Muscle layer of colon (tissue), 2 donors: ENCODE results near the gene YWHAQ.

ENCODE experiments used
- H3K27ac ChIP-seq: one replicate; pipeline ENCODE4 v1.7.0; 2013; ENCODE audit warnings: low read depth, mild to moderate bottlenecking, low read length, moderate library complexity
- H3K27me3 ChIP-seq, 2 donors: one replicate each; pipeline ENCODE4 v1.7.0; 2013; ENCODE audit warnings: low read length in 2 of 2, mild to moderate bottlenecking in 2 of 2; ENCODE audit not compliant: insufficient read depth in 2 of 2, control insufficient read depth in 1 of 2
- H3K36me3 ChIP-seq: one replicate; pipeline ENCODE4 v1.7.0; 2013; ENCODE audit warnings: mild to moderate bottlenecking, low read length; ENCODE audit not compliant: insufficient read depth
- H3K4me1 ChIP-seq: one replicate; pipeline ENCODE4 v1.7.0; 2013; ENCODE audit warnings: mild to moderate bottlenecking, low read length; ENCODE audit not compliant: insufficient read depth
- H3K4me3 ChIP-seq, 2 donors: one replicate each; pipeline ENCODE4 v1.7.0; 2013; ENCODE audit warnings: low read length in 2 of 2, low read depth in 1 of 2, mild to moderate bottlenecking in 1 of 2, moderate library complexity in 1 of 2
- H3K9ac ChIP-seq: one replicate; pipeline ENCODE4 v1.7.0; 2013; ENCODE audit warnings: low read length
- H3K9me3 ChIP-seq: one replicate; pipeline ENCODE4 v1.7.0; 2013; ENCODE audit warnings: mild to moderate bottlenecking, low read length
- donor health status: abdominal sarcoma.
- donor health status: Adenocarcinoma of cecum.

Gene YWHAQ

DNA sequence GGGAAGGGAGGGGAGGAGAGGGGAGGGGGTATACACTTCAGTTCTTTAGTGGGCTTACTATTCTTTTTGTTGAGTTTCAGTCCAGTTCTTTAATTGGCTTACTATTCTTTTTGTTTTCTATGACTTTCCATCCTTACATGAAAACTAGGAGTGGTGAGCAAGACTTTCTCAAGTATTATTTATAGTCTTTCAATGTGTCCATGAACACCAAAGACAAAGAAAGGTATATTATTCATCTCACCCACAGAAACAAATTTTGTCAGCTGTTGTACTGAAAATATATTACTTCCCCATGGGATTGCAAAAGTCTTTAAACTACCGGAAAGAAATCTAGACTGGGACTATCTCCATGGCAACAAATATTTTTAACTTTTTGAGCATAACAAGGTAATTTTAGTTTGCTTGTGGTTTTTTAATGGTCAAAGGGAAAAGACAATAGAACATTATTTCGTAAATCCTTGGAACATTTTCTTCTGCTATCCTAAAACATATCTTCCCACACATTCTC lies 92.7 kb downstream of the YWHAQ start:
- Histone ChIP-seq H3K27me3 (no peaks in the 10 kb centered on the region), H3K9me3 (no peaks in the 10 kb centered on the region), H3K9ac (no peak overlapping the region), H3K4me3 (no peak overlapping the region), H3K27ac (no peak overlapping the region), H3K4me1 (no peaks in the 10 kb centered on the region), H3K36me3 (peaks cover 21% of the 10 kb centered on the region)

DNA sequence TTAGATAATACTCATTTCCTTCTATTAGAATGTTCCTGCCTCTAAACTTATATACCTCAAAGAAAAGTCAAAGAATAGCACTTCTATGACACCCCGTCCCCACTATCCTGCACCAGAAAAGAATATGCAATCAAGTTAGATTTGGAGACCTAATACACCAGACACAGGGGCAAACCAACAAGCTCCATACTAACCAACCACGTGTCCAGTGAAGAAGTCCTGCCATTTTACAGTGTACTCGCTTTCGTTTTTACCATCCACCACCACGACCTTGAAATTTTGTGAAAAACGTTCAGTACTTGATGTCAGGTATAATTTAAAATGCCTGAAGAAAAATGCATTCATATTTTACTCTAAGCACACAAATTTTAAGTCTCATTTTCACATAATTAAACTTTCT lies 94.3 kb downstream of the YWHAQ start:
- H3K4me1 ChIP-seq = no peaks in the 10 kb centered on the region
- peaks cover 25% of the 10 kb centered on the region for H3K36me3 ChIP-seq
- no peak overlapping the region for H3K27ac ChIP-seq

DNA sequence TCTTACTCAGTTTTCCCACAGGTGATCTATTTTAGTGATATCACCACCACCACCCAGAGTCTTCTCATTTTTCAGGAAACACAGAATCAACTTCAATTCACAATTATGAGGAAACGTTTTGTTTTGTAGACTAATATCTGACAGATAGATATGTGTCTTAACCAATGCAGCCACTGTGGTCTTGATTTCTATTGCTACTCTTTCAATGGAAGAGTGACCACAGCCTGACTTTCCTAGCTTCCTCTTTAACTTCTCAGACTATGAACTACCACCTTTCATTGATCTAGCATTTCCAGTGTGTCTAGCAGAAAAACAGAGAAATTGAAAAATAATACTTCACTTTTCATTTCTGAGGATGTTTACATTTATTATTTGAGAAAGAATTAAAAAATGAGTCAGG lies 95.6 kb downstream of the YWHAQ start:
- Histone ChIP-seq H3K4me3 (no peak overlapping the region), H3K4me1 (no peaks in the 10 kb centered on the region), H3K36me3 (peaks cover 19% of the 10 kb centered on the region), H3K9ac (no peak overlapping the region), H3K9me3 (no peaks in the 10 kb centered on the region), H3K27me3 (no peaks in the 10 kb centered on the region), H3K27ac (no peak overlapping the region)

More for the DNA sequence above, 94.3 kb downstream of the YWHAQ start:
- H3K9me3 ChIP-seq = no peaks in the 10 kb centered on the region
- no peak overlapping the region for H3K9ac ChIP-seq
- H3K27me3 ChIP-seq = no peaks in the 10 kb centered on the region
- no peak overlapping the region for H3K4me3 ChIP-seq
